HL-60 (cell line): ENCODE data around the gene IDH2.

Experiments used
- CTCF ChIP-seq: IDR thresholded peaks from one replicate; pipeline ENCODE4 v1.5.1; 2011; ENCODE audit warnings: low read length, control low read depth, inconsistent platforms; ENCODE audit not compliant: insufficient read depth
- POLR2AphosphoS5 ChIP-seq: IDR thresholded peaks from 2 replicates; pipeline ENCODE4 v1.6.1; 2012; ENCODE audit warnings: low read depth
- REST ChIP-seq: IDR thresholded peaks from 2 replicates; pipeline ENCODE4 v1.6.1; 2012; ENCODE audit warnings: low read depth; ENCODE audit not compliant: insufficient replicate concordance

GRCh38 chr15:90044916-90045371 lies 57.3 kb downstream of the IDH2 start:
- no peak for TF ChIP-seq CTCF
- TF ChIP-seq REST, result no peak
- no peak for TF ChIP-seq POLR2AphosphoS5
